B cell (primary cell): ENCODE results near the gene EIF1AD. TPM values are rescaled to one million over a fixed set of nuclear protein-coding genes. Genes with fewer than 3 reads are reported as not detected.

Experiments
- ATAC-seq: fragments of 200-7000 bp; cut with Tn5 transposase; one replicate; pipeline ENCODE4 v1.10.0; 2021; ENCODE audit warnings: low read depth, mild to moderate bottlenecking, moderate number of reproducible peaks, moderate library complexity
- CTCF ChIA-PET: fragments of 350-600 bp; sonication (Branson Sonifier 250); formaldehyde crosslinking; loops from one replicate; lab custom pipeline; 2021; ENCODE audit warnings: antibody characterized with exemption, inconsistent platforms; lab: Charles Lee
- POLR2A ChIA-PET: fragments of 350-600 bp; sonication (Branson Sonifier 250); formaldehyde crosslinking; loops from one replicate; lab custom pipeline; 2021; ENCODE audit warnings: antibody characterized with exemption; lab: Charles Lee
- DNase-seq: peaks from one replicate; pipeline ENCODE4 v3.0.0; 2013
- H2AFZ ChIP-seq: 2 replicates; pipeline ENCODE4 v1.6.1; 2012; ENCODE audit warnings: mild to moderate bottlenecking, low read depth, low read length; ENCODE audit not compliant: insufficient read depth, poor library complexity, severe bottlenecking
- H3K27ac ChIP-seq, 2 donors: 1 replicate in 1 of 2; 2 replicates in 1 of 2; pipeline ENCODE4 v1.5.1; 2012 to 2013; ENCODE audit warnings: low read length in 2 of 2, mild to moderate bottlenecking in 2 of 2, moderate library complexity in 1 of 2
- H3K27me3 ChIP-seq, 4 experiments: fragments of 200-600 bp in 1 of 4; sonication (generic) in 1 of 4; replicated peaks in 1 of 4; 1 replicate in 2 of 4; 2 replicates in 2 of 4; pipeline versions ENCODE4 v1.6.1 to v1.7.0; 2013 to 2016; ENCODE audit warnings: low read length in 3 of 4, mild to moderate bottlenecking in 2 of 4, mixed read lengths in 1 of 4, moderate library complexity in 1 of 4; ENCODE audit not compliant: insufficient read depth in 4 of 4, control insufficient read depth in 3 of 4; ENCODE audit errors: control extremely low read depth in 1 of 4
- H3K36me3 ChIP-seq, 2 experiments: replicated peaks in 1 of 2; 1 replicate in 1 of 2; 2 replicates in 1 of 2; pipeline versions ENCODE4 v1.6.1 to v1.7.1; 2013; ENCODE audit warnings: low read length in 1 of 2; ENCODE audit not compliant: insufficient read depth in 2 of 2, control insufficient read depth in 1 of 2; ENCODE audit errors: control extremely low read depth in 1 of 2, extremely low read depth in 1 of 2
- H3K4me1 ChIP-seq, 2 donors: fragments of 200-600 bp in 1 of 2; sonication (generic) in 1 of 2; 1 replicate in 1 of 2; 2 replicates in 1 of 2; pipeline versions ENCODE4 v1.5.1 to v1.6.1; 2013 to 2017; ENCODE audit warnings: low read length in 2 of 2; ENCODE audit not compliant: control insufficient read depth in 2 of 2, insufficient read depth in 2 of 2
- H3K4me2 ChIP-seq: replicated peaks from 2 replicates; pipeline ENCODE3; 2012; ENCODE audit warnings: mild to moderate bottlenecking, low read depth, low read length; ENCODE audit not compliant: poor library complexity, severe bottlenecking
- H3K4me3 ChIP-seq, 5 experiments: fragments of 200-600 bp in 1 of 5; sonication (generic) in 1 of 5; 1 replicate in 3 of 5; 2 replicates in 2 of 5; pipeline versions ENCODE4 v1.5.1 to v1.7.0; 2011 to 2016; ENCODE audit warnings: low read length in 4 of 5, mild to moderate bottlenecking in 4 of 5, low read depth in 2 of 5, control low read depth in 1 of 5, moderate library complexity in 1 of 5; ENCODE audit not compliant: insufficient read depth in 1 of 5; ENCODE audit errors: control extremely low read depth in 1 of 5, extremely low read depth in 1 of 5
- H3K79me2 ChIP-seq: fragments of 200-600 bp; sonication (generic); one replicate; pipeline ENCODE4 v1.6.0; 2016; ENCODE audit warnings: low read length; ENCODE audit not compliant: control insufficient read depth, insufficient read depth
- H3K9ac ChIP-seq: fragments of 200-600 bp; sonication (generic); 2 replicates; pipeline ENCODE4 v1.6.1; 2017; ENCODE audit warnings: mild to moderate bottlenecking, low read length, moderate library complexity
- H3K9me3 ChIP-seq, 3 donors: one replicate each; pipeline versions ENCODE4 v1.6.1 to v1.7.1; 2013; ENCODE audit warnings: low read length in 2 of 3; ENCODE audit not compliant: control insufficient read depth in 2 of 3, insufficient read depth in 1 of 3; ENCODE audit errors: control extremely low read depth in 1 of 3
- H4K20me1 ChIP-seq: 2 replicates; pipeline ENCODE4 v1.6.0; 2012; ENCODE audit warnings: mild to moderate bottlenecking, low read length; ENCODE audit not compliant: insufficient read depth, control insufficient read depth, poor library complexity, severe bottlenecking
- H3K27ac Mint-ChIP-seq: one replicate; pipeline ENCODE4 v1.8.0; 2021; ENCODE audit warnings: mixed read lengths
- H3K27me3 Mint-ChIP-seq: one replicate; pipeline ENCODE4 v1.8.0; 2021; ENCODE audit warnings: mixed read lengths
- H3K4me1 Mint-ChIP-seq: one replicate; pipeline ENCODE4 v1.8.0; 2021; ENCODE audit warnings: mixed read lengths
- H3K4me3 Mint-ChIP-seq: one replicate; pipeline ENCODE4 v1.8.0; 2021; ENCODE audit warnings: mixed read lengths
- H3K9me3 Mint-ChIP-seq: one replicate; pipeline ENCODE4 v1.8.0; 2022; ENCODE audit warnings: mixed read lengths; ENCODE audit not compliant: insufficient read depth
- EZH2 ChIP-seq: IDR thresholded peaks from 2 replicates; pipeline ENCODE4 v1.6.1; 2012; ENCODE audit warnings: borderline replicate concordance, low read depth, mild to moderate bottlenecking, moderate library complexity, low read length; ENCODE audit not compliant: insufficient read depth, poor library complexity, severe bottlenecking
- WGBS: methylation state at CpG from one replicate; pipeline ENCODE4 v1.1.5; 2013; ENCODE audit warnings: missing lambda C conversion rate; ENCODE audit not compliant: insufficient coverage; 5-methylcytosine and 5-hydroxymethylcytosine counted together
- intact Hi-C: fragments of 100-400 bp; cut with micrococcal nuclease; formaldehyde crosslinking; loops from one replicate; pipeline ENCODE4 v1.10.0; 2022
- polyA plus RNA-seq: library from polyadenylated mRNA; depleted of rRNA; stranded (reverse); fragments of >200 nt; gene quantifications from 2 replicates; pipeline ENCODE4 v1.2.3, GENCODE V29; 2012
- total RNA-seq, 2 donors: library from RNA; stranded (reverse); fragments of 120-200 nt in 1 of 2; gene quantifications; 1 replicate in 1 of 2; 2 replicates in 1 of 2; pipeline versions ENCODE4 v1.2.3 to v1.2.4, GENCODE V29; 2013 to 2022
- TF ChIP-seq, protein P1 (sequence below): fragments of 200-600 bp; IDR thresholded peaks from one replicate; pipeline ENCODE4 v1.8.0; 2022; ENCODE audit warnings: antibody characterized with exemption, mild to moderate bottlenecking

Gene EIF1AD
- total and polyA plus RNA-seq, 2 donors (not counting 1 experiment from before 2014, with no cell fraction given) = 56.9 to 65.2 TPM

DNA sequence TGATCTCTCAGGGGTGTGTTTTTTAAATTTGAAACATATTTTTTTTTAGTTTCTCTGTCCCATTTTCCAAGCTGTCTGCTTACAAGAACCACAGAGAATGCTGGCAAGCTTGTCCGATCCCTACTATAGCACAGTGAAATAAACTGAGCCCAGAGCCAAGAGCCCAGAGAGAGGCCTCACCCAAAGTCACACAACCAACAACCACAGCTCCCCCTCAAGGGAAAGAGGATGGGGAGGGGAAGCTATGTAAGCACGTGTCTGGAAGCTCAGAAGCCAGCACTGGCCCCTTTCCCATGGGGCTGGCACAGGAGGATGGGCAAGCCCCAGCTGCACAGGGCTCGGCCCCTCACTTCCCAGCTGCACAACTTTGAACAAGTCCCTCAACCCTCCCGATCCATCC, 43.7 kb downstream of the EIF1AD start:
- H3K27ac ChIP-seq = peak overlapping the region in 1 of 2 donors; percentile 11
- no peak for DNase-seq
- intact Hi-C loops = no loop called here
- H3K4me3 ChIP-seq = no peak overlapping the region
- H3K36me3 ChIP-seq = no peaks in the 10 kb centered on the region
- H3K9me3 ChIP-seq = peaks cover 0 to 3% (median 0%) of the 10 kb centered on the region in 3 donors
- peaks cover 23% of the 10 kb centered on the region for H3K79me2 ChIP-seq
- H3K27me3 Mint-ChIP-seq = no peaks in the 10 kb centered on the region
- H3K4me2 ChIP-seq = no peak overlapping the region
- H3K27ac Mint-ChIP-seq = peak overlapping the region; percentile 63
- CTCF ChIA-PET = interaction anchor here (0.5 to 3.2 kb wide), 4 partner anchors 28 to 113 kb away, joined by 4 to 14 read pairs (median 6); partner anchors contain the start of gene CCDC85B
- H3K9ac ChIP-seq = no peak overlapping the region
- POLR2A ChIA-PET = interaction anchor here (0.7 kb wide), 1 partner anchor 472 kb away, joined by 6 read pairs; no protein-coding TSS in a partner anchor
- no peaks in the 10 kb centered on the region for H3K9me3 Mint-ChIP-seq
- peaks cover 31 to 40% of the 10 kb centered on the region in 2 donors for H3K4me1 ChIP-seq
- ATAC-seq = no peak
- H2AFZ ChIP-seq = no peak overlapping the region
- peaks cover 10% of the 10 kb centered on the region for H4K20me1 ChIP-seq
- no peaks in the 10 kb centered on the region for H3K27me3 ChIP-seq
- H3K4me3 Mint-ChIP-seq = no peak overlapping the region
- WGBS = no CpG with 5 or more reads among the region's 4 CpGs
- no peak for TF ChIP-seq EZH2
- TF ChIP-seq, protein P1, sequence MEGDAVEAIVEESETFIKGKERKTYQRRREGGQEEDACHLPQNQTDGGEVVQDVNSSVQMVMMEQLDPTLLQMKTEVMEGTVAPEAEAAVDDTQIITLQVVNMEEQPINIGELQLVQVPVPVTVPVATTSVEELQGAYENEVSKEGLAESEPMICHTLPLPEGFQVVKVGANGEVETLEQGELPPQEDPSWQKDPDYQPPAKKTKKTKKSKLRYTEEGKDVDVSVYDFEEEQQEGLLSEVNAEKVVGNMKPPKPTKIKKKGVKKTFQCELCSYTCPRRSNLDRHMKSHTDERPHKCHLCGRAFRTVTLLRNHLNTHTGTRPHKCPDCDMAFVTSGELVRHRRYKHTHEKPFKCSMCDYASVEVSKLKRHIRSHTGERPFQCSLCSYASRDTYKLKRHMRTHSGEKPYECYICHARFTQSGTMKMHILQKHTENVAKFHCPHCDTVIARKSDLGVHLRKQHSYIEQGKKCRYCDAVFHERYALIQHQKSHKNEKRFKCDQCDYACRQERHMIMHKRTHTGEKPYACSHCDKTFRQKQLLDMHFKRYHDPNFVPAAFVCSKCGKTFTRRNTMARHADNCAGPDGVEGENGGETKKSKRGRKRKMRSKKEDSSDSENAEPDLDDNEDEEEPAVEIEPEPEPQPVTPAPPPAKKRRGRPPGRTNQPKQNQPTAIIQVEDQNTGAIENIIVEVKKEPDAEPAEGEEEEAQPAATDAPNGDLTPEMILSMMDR = no peak
- H3K4me1 Mint-ChIP-seq = peaks cover 45% of the 10 kb centered on the region

DNA sequence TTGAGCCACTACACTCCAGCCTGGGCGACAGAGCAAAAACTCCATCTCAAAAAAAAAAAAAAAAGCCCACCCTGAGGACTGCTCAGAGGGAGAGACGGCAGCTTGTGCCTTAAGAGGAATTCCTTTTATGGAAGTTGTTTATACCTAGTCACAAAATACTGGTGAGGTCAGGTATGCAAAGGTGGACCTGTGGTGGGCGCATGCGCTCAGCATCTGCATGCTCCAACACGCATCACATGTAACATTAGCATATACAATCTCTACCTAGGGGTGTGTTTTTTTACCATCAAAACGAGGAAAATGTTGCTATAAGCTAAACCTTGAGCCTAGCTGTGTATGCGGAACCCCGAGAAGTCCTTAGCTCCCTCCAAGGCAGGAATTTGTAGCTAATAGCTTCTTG, 47.2 kb downstream of the EIF1AD start:
- no peaks in the 10 kb centered on the region for H4K20me1 ChIP-seq
- Mint-ChIP-seq H3K27ac (no peak overlapping the region), H3K9me3 (no peaks in the 10 kb centered on the region), H3K4me3 (no peak overlapping the region), H3K4me1 (peaks cover 24% of the 10 kb centered on the region), H3K27me3 (peaks cover 3% of the 10 kb centered on the region)
- no peaks in the 10 kb centered on the region for H3K27me3 ChIP-seq
- no peak overlapping the region for H3K4me3 ChIP-seq
- DNase-seq (no peak), ATAC-seq (no peak)
- TF ChIP-seq EZH2 = no peak
- TF ChIP-seq, protein P1 = no peak
- WGBS = 90% methylated on average over 5 of the region's 8 CpGs
- H3K4me1 ChIP-seq = peaks cover 17 to 20% of the 10 kb centered on the region in 2 donors
- no peak overlapping the region for H3K27ac ChIP-seq
- H3K9me3 ChIP-seq = peaks cover 0 to 3% (median 0%) of the 10 kb centered on the region in 3 donors
- no peak overlapping the region for H2AFZ ChIP-seq
- intact Hi-C loops = no loop called here
- H3K4me2 ChIP-seq = no peak overlapping the region
- H3K79me2 ChIP-seq = no peaks in the 10 kb centered on the region
- ChIA-PET CTCF (interaction anchor here (1.5 kb wide), 1 partner anchor 65 kb away, joined by 3 read pairs; the partner anchor contains the start of gene CCDC85B), POLR2A (interaction anchor here (1.1 kb wide), 1 partner anchor 65 kb away, joined by 3 read pairs; no protein-coding TSS in a partner anchor)
- H3K9ac ChIP-seq = no peak overlapping the region
- H3K36me3 ChIP-seq = no peaks in the 10 kb centered on the region
